ENCODE measurements around the gene ZNF208. TPM values are rescaled to one million over a fixed set of nuclear protein-coding genes. Genes with fewer than 3 reads are reported as not detected.
"Not testable (repeated sequence)": the region's sequence is repeated elsewhere in the genome, so short reads cannot be mapped to it uniquely, and the experiment has no call there.

Gene ZNF208
- total and polyA plus RNA-seq, 2 of the 13 experiments (the other 11 are each of a cell fraction or from before 2014, with no cell fraction given): not detected

DNA sequence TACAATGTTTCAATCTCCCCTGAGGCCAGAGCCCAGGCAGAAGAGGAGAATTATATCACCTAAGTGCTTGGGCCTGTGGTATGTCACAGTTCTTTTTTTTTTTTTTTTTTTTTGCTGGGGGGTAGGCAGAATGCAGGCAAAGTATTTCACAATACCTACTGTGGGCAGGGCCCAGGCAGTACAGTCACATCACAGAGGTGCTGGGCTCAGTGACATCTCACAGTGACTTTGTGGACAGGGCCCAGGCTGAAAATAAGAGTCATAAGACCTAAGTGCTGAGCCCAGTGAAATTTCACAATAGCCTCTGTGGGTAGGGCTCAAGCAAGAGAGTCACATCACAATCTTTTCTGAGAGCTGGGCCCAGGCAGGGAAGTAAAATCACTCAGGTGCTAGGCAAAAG is 15.9 kb upstream of the ZNF208 start:
- FAIRE-seq: no peak
- CTCF ChIA-PET (ENCODE audit: low intra/inter-chr PET ratio, low total read pairs): no interaction called here

DNA sequence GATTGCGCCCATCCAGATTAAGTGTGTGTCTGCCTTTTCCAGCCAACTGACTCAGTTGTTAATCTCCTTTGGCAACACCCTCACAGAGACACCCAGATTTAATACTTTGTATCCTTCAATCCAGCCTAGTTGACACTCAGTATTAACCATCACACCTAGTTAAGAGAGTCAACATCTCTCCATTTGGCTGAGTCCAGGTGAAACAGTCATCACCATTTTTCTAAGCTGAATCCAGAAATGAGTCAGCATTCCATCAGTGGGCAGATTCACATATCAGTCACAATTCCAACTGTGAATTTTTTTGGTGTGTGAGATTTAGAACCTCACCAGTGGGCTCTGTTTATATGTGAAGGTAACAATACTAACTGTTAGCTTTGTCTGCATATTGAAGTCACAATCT is 14.8 kb upstream of the ZNF208 start:
- in situ Hi-C loops (cut with HindIII; ENCODE audit: extremely low pct_ligation_motif_present, low pct_unique_long_range_greater_than_20kb); CTCF ChIA-PET (ENCODE audit: low intra/inter-chr PET ratio, low total read pairs); ATAC-seq; H3K4me1 ChIP-seq (ENCODE audit: insufficient read depth, low read length); H3K27ac ChIP-seq (ENCODE audit: extremely low read length, insufficient read depth, low read length); BruUV-seq (replicated peaks); H2AFZ ChIP-seq (ENCODE audit: low read length); FAIRE-seq; H3K4me2 ChIP-seq (ENCODE audit: low read depth, low read length); H3K9ac ChIP-seq (ENCODE audit: insufficient read depth, low read depth, low read length); intact Hi-C loops (cut with micrococcal nuclease; ENCODE audit: unreplicated experiment); DNase-seq (ENCODE audit: low spot score); H3K4me3 ChIP-seq (replicated peaks in 1 of 3; ENCODE audit: insufficient read depth in 1 of 3, low read depth in 2 of 3, low read length in 3 of 3); POLR2A ChIA-PET; H3K36me3 ChIP-seq (replicated peaks in 1 of 2; ENCODE audit: control insufficient read depth in 1 of 2, insufficient read depth in 2 of 2, low read length in 2 of 2); H4K20me1 ChIP-seq (ENCODE audit: insufficient read depth, low read length); H3K79me2 ChIP-seq (ENCODE audit: insufficient read depth, low read length); H3K27me3 ChIP-seq (ENCODE audit: control insufficient read depth in 1 of 2, insufficient read depth in 2 of 2, low read length in 2 of 2): not testable (repeated sequence)
- WGBS (ENCODE audit: low lambda C conversion rate): 0% methylated on average over 1 of the region's 1 CpG
- peaks cover 97% of the 10 kb centered on the region for H3K9me3 ChIP-seq (ENCODE audit: low read length)

More for the DNA sequence above, 15.9 kb upstream of the ZNF208 start:
- intact Hi-C loops (cut with micrococcal nuclease; ENCODE audit: unreplicated experiment): no loop called here
- POLR2A ChIA-PET: no interaction called here
- Histone ChIP-seq H3K79me2 (ENCODE audit: insufficient read depth, low read length) (no peaks in the 10 kb centered on the region), H3K9ac (ENCODE audit: insufficient read depth, low read depth, low read length) (no peak overlapping the region), H3K4me1 (ENCODE audit: insufficient read depth, low read length) (no peaks in the 10 kb centered on the region), H4K20me1 (ENCODE audit: insufficient read depth, low read length) (no peaks in the 10 kb centered on the region), H2AFZ (ENCODE audit: low read length) (no peak overlapping the region), H3K36me3 (replicated peaks in 1 of 2; ENCODE audit: control insufficient read depth in 1 of 2, insufficient read depth in 2 of 2, low read length in 2 of 2) (no peaks in the 10 kb centered on the region), H3K27ac (ENCODE audit: extremely low read length, insufficient read depth, low read length) (no peak overlapping the region), H3K4me2 (ENCODE audit: low read depth, low read length) (no peak overlapping the region), H3K27me3 (ENCODE audit: control insufficient read depth in 1 of 2, insufficient read depth in 2 of 2, low read length in 2 of 2) (no peaks in the 10 kb centered on the region), H3K4me3 (replicated peaks in 1 of 3; ENCODE audit: insufficient read depth in 1 of 3, low read depth in 2 of 3, low read length in 3 of 3) (no peak overlapping the region), H3K9me3 (ENCODE audit: low read length) (peaks cover 97% of the 10 kb centered on the region)
- in situ Hi-C loops (cut with HindIII; ENCODE audit: extremely low pct_ligation_motif_present, low pct_unique_long_range_greater_than_20kb): no loop called here
- no peak for DNase-seq (ENCODE audit: low spot score)
- BruUV-seq (replicated peaks): no TSS peak
- TF ChIP-seq ZNF720 (CRISPR knock-in tag; IDR thresholded peaks at IDR 0.05) (no peak), CEBPB (IDR thresholded peaks at IDR 0.05; ENCODE audit: borderline replicate concordance, low read depth, low read length) (peak; percentile 31; the same call in 1 of the 2 replicates)
- no peak for ATAC-seq

DNA sequence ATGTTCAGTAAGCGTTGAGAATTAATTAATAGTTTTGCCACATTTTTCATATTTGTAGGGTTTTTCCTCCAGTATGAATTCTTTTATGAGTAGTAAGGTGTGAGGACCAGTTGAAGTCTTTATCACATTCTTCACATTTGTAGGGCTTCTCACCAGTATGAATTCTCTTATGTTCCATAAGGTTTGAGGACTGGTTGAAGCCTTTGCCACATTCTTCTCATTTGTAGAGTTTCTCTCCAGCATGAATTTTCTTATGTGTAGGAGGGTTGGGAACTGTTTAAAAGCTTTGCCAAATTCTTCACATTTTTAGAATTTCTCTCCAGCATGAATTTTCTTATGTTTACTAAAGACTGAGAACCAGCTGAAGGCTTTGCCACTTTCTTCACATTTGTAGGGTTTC is 40.3 kb downstream of the ZNF208 start:
- H3K9me3 ChIP-seq (ENCODE audit: low read length): peaks cover 89% of the 10 kb centered on the region
- no peaks in the 10 kb centered on the region for H3K27me3 ChIP-seq (ENCODE audit: control insufficient read depth in 1 of 2, insufficient read depth in 2 of 2, low read length in 2 of 2)
- no TSS peak for BruUV-seq (replicated peaks)
- no peaks in the 10 kb centered on the region for H3K79me2 ChIP-seq (ENCODE audit: insufficient read depth, low read length)
- H2AFZ ChIP-seq (ENCODE audit: low read length): no peak overlapping the region
- no peak overlapping the region for H3K27ac ChIP-seq (ENCODE audit: extremely low read length, insufficient read depth, low read length)
- no peaks in the 10 kb centered on the region for H3K36me3 ChIP-seq (replicated peaks in 1 of 2; ENCODE audit: control insufficient read depth in 1 of 2, insufficient read depth in 2 of 2, low read length in 2 of 2)
- ATAC-seq (no peak), FAIRE-seq (no peak), DNase-seq (ENCODE audit: low spot score) (no peak)
- CTCF ChIA-PET (ENCODE audit: low intra/inter-chr PET ratio, low total read pairs): no interaction called here
- H3K4me1 ChIP-seq (ENCODE audit: insufficient read depth, low read length): no peaks in the 10 kb centered on the region
- in situ Hi-C loops (cut with HindIII; ENCODE audit: extremely low pct_ligation_motif_present, low pct_unique_long_range_greater_than_20kb) (no loop called here), intact Hi-C loops (cut with micrococcal nuclease; ENCODE audit: unreplicated experiment) (no loop called here)
- 5% methylated on average over 1 of the region's 1 CpG for WGBS (ENCODE audit: low lambda C conversion rate)
- no peak overlapping the region for H3K4me3 ChIP-seq (replicated peaks in 1 of 3; ENCODE audit: insufficient read depth in 1 of 3, low read depth in 2 of 3, low read length in 3 of 3)
- H3K9ac ChIP-seq (ENCODE audit: insufficient read depth, low read depth, low read length): no peak overlapping the region
- no peaks in the 10 kb centered on the region for H4K20me1 ChIP-seq (ENCODE audit: insufficient read depth, low read length)
- H3K4me2 ChIP-seq (ENCODE audit: low read depth, low read length): no peak overlapping the region
- POLR2A ChIA-PET: no interaction called here
- TF ChIP-seq YEATS2 (CRISPR knock-in tag; IDR thresholded peaks at IDR 0.05; ENCODE audit: borderline replicate concordance): no peak
- TF ChIP-seq FIP1L1 (IDR thresholded peaks at IDR 0.05; ENCODE audit: borderline replicate concordance, insufficient read depth, low read depth, low read length): no peak
- no peak for TF ChIP-seq UBTF (CRISPR knock-in tag; IDR thresholded peaks at IDR 0.05)
- TF ChIP-seq ZNF788 (CRISPR knock-in tag; IDR thresholded peaks at IDR 0.05; ENCODE audit: borderline replicate concordance): no peak
- no peak for TF ChIP-seq HIC2 (CRISPR knock-in tag; IDR thresholded peaks at IDR 0.05; ENCODE audit: low read depth)

All from HepG2 (cell line).